A549 (cell line): ENCODE data around the gene PABPC3. TPM values are rescaled to one million over a fixed set of nuclear protein-coding genes. Genes with fewer than 3 reads are reported as not detected.

ENCODE experiments used
- ATAC-seq, 2 experiments: fragments of 200-7000 bp in 1 of 2; fragments of >200 bp in 1 of 2; cut with Nextera tagmentation in 1 of 2; cut with Tn5 transposase in 1 of 2; 3 replicates each; pipeline versions ENCODE4 v1.8.0 to v1.9.1; 2018 to 2020; ENCODE audit warnings: mild to moderate bottlenecking in 1 of 2, moderate library complexity in 1 of 2
- CTCF ChIA-PET: fragments of 300-600 bp; sonication (Branson Sonifier 250); formaldehyde crosslinking; extraction: SDS; loops from one replicate; lab custom pipeline; 2021; ENCODE audit warnings: antibody characterized with exemption, inconsistent platforms; lab: Yijun Ruan, JAX
- POLR2A ChIA-PET: fragments of 350-600 bp; formaldehyde crosslinking; extraction: SDS; loops from one replicate; lab custom pipeline; 2021; ENCODE audit warnings: antibody characterized with exemption, inconsistent platforms; lab: Yijun Ruan, JAX
- DNase-seq, 2 experiments: peaks; one replicate each; pipeline versions ENCODE4 v3.0.0 to v3.0.0-alpha.2; 2011 to 2016; ENCODE audit warnings: low read depth in 1 of 2, low spot score in 1 of 2
- FAIRE-seq: peaks from 2 replicates; lab custom pipeline; 2011; peaks lifted over from hg19 to GRCh38; lab: Jason Lieb, UNC
- H3K27ac ChIP-seq, 2 experiments: fragments of >200 bp; sonication (Bioruptor Twin); formaldehyde crosslinking; 3 replicates each; pipeline ENCODE4 v1.5.1; 2016 to 2017
- H3K4me1 ChIP-seq: fragments of >200 bp; sonication (Bioruptor Twin); formaldehyde crosslinking; 3 replicates; pipeline ENCODE4 v1.6.1; 2016
- H3K4me2 ChIP-seq: fragments of >200 bp; sonication (Bioruptor Twin); formaldehyde crosslinking; 3 replicates; pipeline ENCODE4 v1.6.1; 2016
- H3K4me3 ChIP-seq: fragments of >200 bp; sonication (Bioruptor Twin); formaldehyde crosslinking; 3 replicates; pipeline ENCODE4 v1.5.1; 2016
- H3K9me3 ChIP-seq: fragments of >200 bp; sonication (Bioruptor Twin); formaldehyde crosslinking; 3 replicates; pipeline ENCODE4 v1.6.1; 2016
- ATOH8 ChIP-seq: fragments of 250-450 bp; sonication (Bioruptor Pico); IDR thresholded peaks from 2 replicates; pipeline ENCODE4 v1.5.0; 2020; ENCODE audit warnings: low read depth, mild to moderate bottlenecking, moderate library complexity
- CHD2 ChIP-seq: fragments of 150-350 bp; IDR thresholded peaks from 2 replicates; pipeline ENCODE4 v1.6.1; 2014; ENCODE audit warnings: low read length; ENCODE audit not compliant: partially characterized antibody
- CTCF ChIP-seq: fragments of >200 bp; sonication (Bioruptor Twin); formaldehyde crosslinking; IDR thresholded peaks from 3 replicates; pipeline ENCODE4 v1.5.1; 2016
- EP300 ChIP-seq, 2 experiments: fragments of >200 bp; sonication (Bioruptor Twin); formaldehyde crosslinking; IDR thresholded peaks; 2 replicates in 1 of 2; 3 replicates in 1 of 2; pipeline ENCODE4 v1.6.1; 2016 to 2017
- ESRRA ChIP-seq: fragments of 150-350 bp; IDR thresholded peaks from 2 replicates; pipeline ENCODE4 v1.6.1; 2014; ENCODE audit warnings: mild to moderate bottlenecking, low read length, borderline replicate concordance
- FOSB ChIP-seq: fragments of 250-450 bp; sonication (Bioruptor Pico); IDR thresholded peaks from 2 replicates; pipeline ENCODE4 v1.5.0; 2020; ENCODE audit warnings: mild to moderate bottlenecking, moderate library complexity
- GATA3 ChIP-seq: IDR thresholded peaks from 2 replicates; pipeline ENCODE4 v1.6.1; 2012; ENCODE audit warnings: borderline replicate concordance
- HMGXB4 ChIP-seq: fragments of 250-450 bp; sonication (Bioruptor Pico); IDR thresholded peaks from 2 replicates; pipeline ENCODE4 v1.5.0; 2021; ENCODE audit warnings: mild to moderate bottlenecking, moderate library complexity, borderline replicate concordance
- JUN ChIP-seq, 2 experiments: fragments of >200 bp; sonication (Bioruptor Twin); formaldehyde crosslinking; IDR thresholded peaks; 2 replicates in 1 of 2; 3 replicates in 1 of 2; pipeline ENCODE4 v1.6.1; 2016 to 2017
- MYC ChIP-seq: IDR thresholded peaks from 2 replicates; pipeline ENCODE4 v1.6.1; 2012; ENCODE audit warnings: mild to moderate bottlenecking, inconsistent platforms, low read length, improper control_type of control experiment, borderline replicate concordance
- NR3C1 ChIP-seq: fragments of >200 bp; sonication (Bioruptor Twin); formaldehyde crosslinking; IDR thresholded peaks from 3 replicates; pipeline ENCODE4 v1.6.1; 2017
- RAD21 ChIP-seq, 2 experiments: fragments of >200 bp in 1 of 2; sonication (Bioruptor Twin) in 1 of 2; formaldehyde crosslinking in 1 of 2; IDR thresholded peaks in 1 of 2; conservative IDR thresholded peaks in 1 of 2; 2 replicates in 1 of 2; 3 replicates in 1 of 2; pipeline ENCODE4 v1.6.1; 2012 to 2018; ENCODE audit warnings: inconsistent platforms in 1 of 2
- RCOR1 ChIP-seq: fragments of 150-350 bp; IDR thresholded peaks from 2 replicates; pipeline ENCODE4 v1.6.1; 2014; ENCODE audit warnings: antibody characterized with exemption, low read length, low read depth
- REST ChIP-seq: fragments of 200-600 bp; sonication (generic); IDR thresholded peaks from 2 replicates; pipeline ENCODE4 v1.6.1; 2016; ENCODE audit warnings: antibody characterized with exemption, mild to moderate bottlenecking, moderate library complexity
- SMC3 ChIP-seq: fragments of >200 bp; sonication (Bioruptor Twin); formaldehyde crosslinking; IDR thresholded peaks from 3 replicates; pipeline ENCODE4 v1.6.1; 2018; ENCODE audit warnings: inconsistent platforms
- SREBF2 ChIP-seq: fragments of 450-650 bp; IDR thresholded peaks from 2 replicates; pipeline ENCODE4 v1.6.1; 2014; ENCODE audit warnings: mild to moderate bottlenecking, moderate library complexity
- ZC3H11A ChIP-seq: fragments of 450-650 bp; IDR thresholded peaks from 2 replicates; pipeline ENCODE4 v1.6.1; 2014; ENCODE audit warnings: antibody characterized with exemption, mild to moderate bottlenecking
- ZNF302 ChIP-seq: fragments of 250-450 bp; sonication (Bioruptor Pico); IDR thresholded peaks from 2 replicates; pipeline ENCODE4 v1.9.0; 2021; ENCODE audit warnings: inconsistent platforms, mild to moderate bottlenecking, moderate library complexity
- ZSCAN20 ChIP-seq: fragments of 250-450 bp; sonication (Bioruptor Pico); IDR thresholded peaks from 2 replicates; pipeline ENCODE4 v1.8.0; 2022; ENCODE audit warnings: mild to moderate bottlenecking, moderate library complexity
- WGBS: methylation state at CpG from one replicate; pipeline ENCODE4 v1.1.6; 2017; ENCODE audit errors: missing lambda C conversion rate; 5-methylcytosine and 5-hydroxymethylcytosine counted together
- polyA plus RNA-seq, 4 experiments: library from polyadenylated mRNA; depleted of rRNA in 3 of 4; stranded (reverse); fragments of >200 nt; fragmentation: RNase III in 1 of 4; extraction: RNeasy Plus Mini Kit Qiagen cat#74134 plus additional on column Dnase treatment in 1 of 4; gene quantifications; 2 replicates in 3 of 4; 3 replicates in 1 of 4; pipeline ENCODE4 v1.2.3, GENCODE V29; 2011 to 2017

Gene PABPC3
- polyA plus RNA-seq, 2 of the 4 experiments (the other 2 are of a cell fraction): 0.22 to 0.39 TPM

- no peak for TF ChIP-seq ZNF302 (CRISPR knock-in tag)
- TF ChIP-seq JUN (IDR thresholded peaks at IDR 0.05): no peak
Observed at GRCh38 chr13:25112695-25113255, 16.8 kb downstream of the PABPC3 start (continued).

- no peak overlapping the region for H3K27ac ChIP-seq
- no peaks in the 10 kb centered on the region for H3K9me3 ChIP-seq
- H3K4me2 ChIP-seq: no peak overlapping the region
- FAIRE-seq (no peak), ATAC-seq (peak; percentile 92 to 95), DNase-seq (peak; percentile 37 to 65)
- whole genome bisulfite sequencing: 26% methylated on average over 3 of the region's 3 CpGs
- no peak overlapping the region for H3K4me3 ChIP-seq
- no peaks in the 10 kb centered on the region for H3K4me1 ChIP-seq
- ChIA-PET CTCF (interaction anchor here (0.6 to 3.4 kb wide), 24 partner anchors 9 to 523 kb away, joined by 3 to 25 read pairs (median 3); partner anchors contain the start of gene PABPC3), POLR2A (no interaction called here)
- TF ChIP-seq ESRRA (no peak), RAD21 (conservative IDR thresholded peaks at IDR 0.05 in 1 of 2, IDR thresholded peaks at IDR 0.05 in 1 of 2) (peak; percentile 56 to 63), CTCF (peak; percentile 64), ZC3H11A (no peak), SMC3 (peak; percentile 56)
Observed at GRCh38 chr13:25114220-25114619, 18.3 kb downstream of the PABPC3 start.

GRCh38 chr13:25116044-25116443 is 20.1 kb downstream of the PABPC3 start:
- Histone ChIP-seq H3K4me1 (no peaks in the 10 kb centered on the region), H3K9me3 (no peaks in the 10 kb centered on the region), H3K4me2 (no peak overlapping the region), H3K27ac (no peak overlapping the region)
- POLR2A ChIA-PET: no interaction called here
- DNase-seq (no peak), ATAC-seq (no peak), FAIRE-seq (no peak)
- 32% methylated on average over 3 of the region's 3 CpGs for WGBS
- TF ChIP-seq HMGXB4 (CRISPR knock-in tag): no peak
- TF ChIP-seq MYC: no peak
- TF ChIP-seq GATA3: no peak
- TF ChIP-seq, all 56 proteins: peak for 0
- CTCF ChIA-PET: interaction anchor here (0.7 kb wide), 1 partner anchor 26 kb away, joined by 3 read pairs; no protein-coding TSS in a partner anchor
- H3K4me3 ChIP-seq: no peak overlapping the region

GRCh38 chr13:25117312-25117711 is 21.4 kb downstream of the PABPC3 start:
- FAIRE-seq (no peak), ATAC-seq (no peak), DNase-seq (no peak)
- no peak overlapping the region for H3K27ac ChIP-seq
- TF ChIP-seq FOSB (CRISPR knock-in tag) (no peak), REST (no peak), RCOR1 (no peak), ZSCAN20 (no peak), CHD2 (no peak), SREBF2 (no peak), ATOH8 (no peak), NR3C1 (no peak), SMC3 (no peak), EP300 (IDR thresholded peaks at IDR 0.05) (no peak), HMGXB4 (CRISPR knock-in tag) (no peak)
- ChIA-PET CTCF (no interaction called here), POLR2A (no interaction called here)
- no peak overlapping the region for H3K4me2 ChIP-seq
- WGBS: 73% methylated on average over 6 of the region's 16 CpGs
- no peaks in the 10 kb centered on the region for H3K9me3 ChIP-seq
- no peak overlapping the region for H3K4me3 ChIP-seq
- no peaks in the 10 kb centered on the region for H3K4me1 ChIP-seq
